ENCODE results near the gene AANAT. TPM values are rescaled to one million over a fixed set of nuclear protein-coding genes. Genes with fewer than 3 reads are reported as not detected.

Gene AANAT
- polyA plus RNA-seq, 2 of the 4 experiments (the other 2 are of a cell fraction): 0.08 TPM; not detected in 1

DNA sequence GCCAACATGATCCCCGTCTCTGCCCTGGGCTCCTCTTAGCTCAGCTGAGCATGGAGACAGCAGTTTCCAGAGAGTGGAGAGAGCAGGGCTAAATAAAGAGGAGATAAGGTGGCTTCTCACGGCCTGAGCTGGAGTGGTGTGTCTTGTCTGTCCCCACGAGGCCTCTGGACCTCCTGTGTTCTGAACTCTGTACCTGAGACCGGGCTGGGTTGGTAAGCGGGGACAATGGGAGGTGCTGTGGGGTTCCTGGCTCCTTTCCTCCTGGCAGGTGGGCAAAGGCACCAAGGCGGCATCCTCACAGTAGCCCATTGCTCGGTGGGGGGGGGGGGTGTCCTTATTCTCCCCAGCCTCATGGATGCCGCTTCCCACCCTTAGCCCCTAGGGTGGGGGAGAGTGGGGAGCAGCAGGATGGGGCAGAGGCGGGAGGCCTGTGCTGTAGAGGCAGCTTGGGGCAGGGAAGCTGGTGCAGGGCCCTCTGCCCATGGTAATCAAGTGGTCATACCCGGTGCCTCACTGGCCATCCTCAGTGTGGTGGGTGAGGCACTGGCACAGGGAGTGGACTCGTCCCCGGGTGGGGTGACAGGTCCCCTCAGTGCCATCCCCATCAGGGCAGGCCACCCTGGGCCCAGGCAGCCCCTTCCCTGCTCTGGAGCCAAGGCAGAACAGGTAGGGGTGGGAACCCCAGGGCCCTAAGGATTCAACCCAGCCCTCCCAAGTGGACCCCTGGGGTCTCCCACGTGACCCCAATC, 2.8 kb downstream of the AANAT start:
- FAIRE-seq (no peak), ATAC-seq (no peak), DNase-seq (ENCODE audit: low read depth in 1 of 2, low spot score in 1 of 2) (no peak)
- H3K4me1 ChIP-seq: no peaks in the 10 kb centered on the region
- H3K9me3 ChIP-seq: no peaks in the 10 kb centered on the region
- ChIA-PET CTCF (interaction anchor here (0.8 to 64.5 kb wide), 5 partner anchors 8 to 167 kb away, joined by 3 to 1994 read pairs (median 5); partner anchors contain the start of genes AANAT, RHBDF2 and UBE2O), POLR2A (no interaction called here)
- 83% methylated on average over 10 of the region's 13 CpGs for WGBS (ENCODE audit: missing lambda C conversion rate)
- TF ChIP-seq, protein P1, sequence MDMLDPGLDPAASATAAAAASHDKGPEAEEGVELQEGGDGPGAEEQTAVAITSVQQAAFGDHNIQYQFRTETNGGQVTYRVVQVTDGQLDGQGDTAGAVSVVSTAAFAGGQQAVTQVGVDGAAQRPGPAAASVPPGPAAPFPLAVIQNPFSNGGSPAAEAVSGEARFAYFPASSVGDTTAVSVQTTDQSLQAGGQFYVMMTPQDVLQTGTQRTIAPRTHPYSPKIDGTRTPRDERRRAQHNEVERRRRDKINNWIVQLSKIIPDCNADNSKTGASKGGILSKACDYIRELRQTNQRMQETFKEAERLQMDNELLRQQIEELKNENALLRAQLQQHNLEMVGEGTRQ (IDR thresholded peaks at IDR 0.05): no peak
- no peak for TF ChIP-seq MAZ (IDR thresholded peaks at IDR 0.05; ENCODE audit: borderline replicate concordance, low read depth, low read length)
- no peak for TF ChIP-seq HOXB5 (CRISPR knock-in tag; IDR thresholded peaks at IDR 0.05)
- TF ChIP-seq, protein P2, sequence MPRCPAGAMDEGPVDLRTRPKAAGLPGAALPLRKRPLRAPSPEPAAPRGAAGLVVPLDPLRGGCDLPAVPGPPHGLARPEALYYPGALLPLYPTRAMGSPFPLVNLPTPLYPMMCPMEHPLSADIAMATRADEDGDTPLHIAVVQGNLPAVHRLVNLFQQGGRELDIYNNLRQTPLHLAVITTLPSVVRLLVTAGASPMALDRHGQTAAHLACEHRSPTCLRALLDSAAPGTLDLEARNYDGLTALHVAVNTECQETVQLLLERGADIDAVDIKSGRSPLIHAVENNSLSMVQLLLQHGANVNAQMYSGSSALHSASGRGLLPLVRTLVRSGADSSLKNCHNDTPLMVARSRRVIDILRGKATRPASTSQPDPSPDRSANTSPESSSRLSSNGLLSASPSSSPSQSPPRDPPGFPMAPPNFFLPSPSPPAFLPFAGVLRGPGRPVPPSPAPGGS (IDR thresholded peaks at IDR 0.05): no peak
- TF ChIP-seq, protein P3, sequence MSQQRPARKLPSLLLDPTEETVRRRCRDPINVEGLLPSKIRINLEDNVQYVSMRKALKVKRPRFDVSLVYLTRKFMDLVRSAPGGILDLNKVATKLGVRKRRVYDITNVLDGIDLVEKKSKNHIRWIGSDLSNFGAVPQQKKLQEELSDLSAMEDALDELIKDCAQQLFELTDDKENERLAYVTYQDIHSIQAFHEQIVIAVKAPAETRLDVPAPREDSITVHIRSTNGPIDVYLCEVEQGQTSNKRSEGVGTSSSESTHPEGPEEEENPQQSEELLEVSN (IDR thresholded peaks at IDR 0.05; ENCODE audit: borderline replicate concordance, low read depth): no peak
- no peak for TF ChIP-seq MAFK (IDR thresholded peaks at IDR 0.05; ENCODE audit: partially characterized antibody)
- no peak for TF ChIP-seq CHD2 (IDR thresholded peaks at IDR 0.05; ENCODE audit: low read length, partially characterized antibody)
- no peak for TF ChIP-seq SMC3 (IDR thresholded peaks at IDR 0.05)
- TF ChIP-seq FOSB (CRISPR knock-in tag; IDR thresholded peaks at IDR 0.05): no peak
- TF ChIP-seq ZC3H11A (IDR thresholded peaks at IDR 0.05): no peak
- no peak overlapping the region for H3K4me2 ChIP-seq
- no peak overlapping the region for H3K4me3 ChIP-seq
- H3K27ac ChIP-seq: no peak overlapping the region

DNA sequence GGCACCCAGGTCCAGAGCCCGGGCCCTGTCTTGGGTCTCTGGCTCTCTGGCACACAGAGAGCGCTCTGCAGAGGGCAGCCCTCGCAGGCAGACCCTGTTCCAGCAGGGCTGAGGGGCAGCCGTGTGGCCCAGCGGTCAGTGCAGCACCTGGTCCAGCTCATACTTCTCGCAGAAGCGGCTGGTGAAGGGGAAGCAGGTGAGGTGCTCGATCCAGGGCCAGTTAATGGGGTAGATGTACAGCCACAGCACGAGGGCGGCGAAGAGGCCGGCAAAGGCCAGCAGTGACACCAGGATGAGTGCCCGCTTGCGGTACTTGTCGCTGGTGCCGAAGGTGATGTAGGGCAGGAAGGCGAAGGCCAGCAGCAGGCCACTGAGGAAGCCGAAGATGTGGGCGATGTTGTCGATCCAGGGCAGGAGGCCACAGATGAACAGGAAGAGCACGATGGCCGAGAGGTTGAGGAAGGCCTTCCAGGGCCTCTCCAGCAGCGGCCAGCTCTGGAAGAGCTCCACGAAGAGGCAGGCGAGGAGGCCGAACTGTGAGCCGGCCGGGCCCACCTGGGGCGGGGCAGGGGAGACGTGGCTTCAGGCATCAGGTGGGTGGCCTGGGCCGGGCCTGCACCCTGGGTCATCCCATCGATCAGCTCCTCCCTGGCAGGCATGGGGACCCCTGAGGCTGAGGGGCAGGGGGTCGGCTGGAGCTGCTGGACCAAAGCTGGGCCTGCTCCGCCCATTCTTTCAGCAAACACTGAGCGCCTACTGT, 4.3 kb downstream of the AANAT start:
- WGBS (ENCODE audit: missing lambda C conversion rate): 92% methylated on average over 33 of the region's 35 CpGs
- ATAC-seq (no peak), DNase-seq (ENCODE audit: low read depth in 1 of 2, low spot score in 1 of 2) (no peak), FAIRE-seq (no peak)
- Histone ChIP-seq H3K27ac (no peak overlapping the region), H3K9me3 (no peaks in the 10 kb centered on the region), H3K4me3 (no peak overlapping the region), H3K4me1 (no peaks in the 10 kb centered on the region), H3K4me2 (no peak overlapping the region)
- POLR2A ChIA-PET: no interaction called here
- CTCF ChIA-PET: interaction anchor here (1.6 to 64.5 kb wide), 3 partner anchors 9 to 63 kb away, joined by 4 to 1994 read pairs (median 1994); partner anchors contain the start of genes AANAT, RHBDF2 and UBE2O
- TF ChIP-seq CEBPB (IDR thresholded peaks at IDR 0.05) (no peak), HEYL (CRISPR knock-in tag; IDR thresholded peaks at IDR 0.05) (no peak), CBX8 (IDR thresholded peaks at IDR 0.05) (no peak), TFCP2L1 (CRISPR knock-in tag; IDR thresholded peaks at IDR 0.05) (no peak), EP300 (IDR thresholded peaks at IDR 0.05) (no peak), RNF2 (IDR thresholded peaks at IDR 0.05; ENCODE audit: borderline replicate concordance, low read depth) (no peak), HOXB5 (CRISPR knock-in tag; IDR thresholded peaks at IDR 0.05) (no peak), BHLHE40 (IDR thresholded peaks at IDR 0.05; ENCODE audit: low read depth, low read length) (no peak), ESRRA (IDR thresholded peaks at IDR 0.05; ENCODE audit: borderline replicate concordance, low read length) (no peak), JUN (IDR thresholded peaks at IDR 0.05) (no peak), RCOR1 (IDR thresholded peaks at IDR 0.05; ENCODE audit: low read depth, low read length) (no peak), ZNF302 (CRISPR knock-in tag; IDR thresholded peaks at IDR 0.05) (no peak), GATA3 (IDR thresholded peaks at IDR 0.05; ENCODE audit: borderline replicate concordance) (no peak), HOXB13 (CRISPR knock-in tag; IDR thresholded peaks at IDR 0.05; ENCODE audit: low read depth) (no peak), SMC3 (IDR thresholded peaks at IDR 0.05) (no peak), RAD21 (conservative IDR thresholded peaks at IDR 0.05 in 1 of 2, IDR thresholded peaks at IDR 0.05 in 1 of 2) (no peak)
- TF ChIP-seq, protein P2 (IDR thresholded peaks at IDR 0.05): no peak
- TF ChIP-seq, protein P4, sequence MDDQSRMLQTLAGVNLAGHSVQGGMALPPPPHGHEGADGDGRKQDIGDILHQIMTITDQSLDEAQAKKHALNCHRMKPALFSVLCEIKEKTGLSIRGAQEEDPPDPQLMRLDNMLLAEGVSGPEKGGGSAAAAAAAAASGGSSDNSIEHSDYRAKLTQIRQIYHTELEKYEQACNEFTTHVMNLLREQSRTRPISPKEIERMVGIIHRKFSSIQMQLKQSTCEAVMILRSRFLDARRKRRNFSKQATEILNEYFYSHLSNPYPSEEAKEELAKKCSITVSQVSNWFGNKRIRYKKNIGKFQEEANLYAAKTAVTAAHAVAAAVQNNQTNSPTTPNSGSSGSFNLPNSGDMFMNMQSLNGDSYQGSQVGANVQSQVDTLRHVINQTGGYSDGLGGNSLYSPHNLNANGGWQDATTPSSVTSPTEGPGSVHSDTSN (IDR thresholded peaks at IDR 0.05): no peak
- TF ChIP-seq, protein P5, sequence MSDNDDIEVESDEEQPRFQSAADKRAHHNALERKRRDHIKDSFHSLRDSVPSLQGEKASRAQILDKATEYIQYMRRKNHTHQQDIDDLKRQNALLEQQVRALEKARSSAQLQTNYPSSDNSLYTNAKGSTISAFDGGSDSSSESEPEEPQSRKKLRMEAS (IDR thresholded peaks at IDR 0.05): no peak
